ENCODE results near the gene SSR3.

GRCh38 chr3:156548041-156548687 lies 6.8 kb downstream of the SSR3 start:
- no peak for TF ChIP-seq CTCF (IDR thresholded peaks at IDR 0.05)
- no peak for TF ChIP-seq POLR2A (IDR thresholded peaks at IDR 0.05)

Measured in thyroid gland (tissue), 4 donors.